Thoracic aorta (tissue), 2 donors: ENCODE results near the gene NDUFS2. TPM values are rescaled to one million over a fixed set of nuclear protein-coding genes. Genes with fewer than 3 reads are reported as not detected.
A peak's percentile ranks its signal among the peaks of the same experiment; 100 is the strongest.

Experiments used
- ATAC-seq: fragments of 150-250 bp; one replicate; pipeline ENCODE4 v1.8.0; 2017; ENCODE audit warnings: low read depth; ENCODE audit not compliant: insufficient number of reproducible peaks, low FRiP score
- DNase-seq: peaks from one replicate; pipeline ENCODE4 v3.0.0-alpha.2; 2020; ENCODE audit warnings: low spot score
- H3K27ac ChIP-seq, 2 donors: fragments of 200-600 bp; sonication (generic); 1 replicate in 1 of 2; 2 replicates in 1 of 2; pipeline ENCODE4 v1.5.1; 2016; ENCODE audit warnings: mild to moderate bottlenecking in 2 of 2, moderate library complexity in 2 of 2
- H3K27me3 ChIP-seq: fragments of 200-600 bp; sonication (generic); replicated peaks from 2 replicates; pipeline ENCODE4 v1.6.0; 2016; ENCODE audit warnings: mild to moderate bottlenecking; ENCODE audit not compliant: insufficient read depth
- H3K36me3 ChIP-seq: fragments of 200-600 bp; sonication (generic); one replicate; pipeline ENCODE4 v1.5.1; 2016
- H3K4me1 ChIP-seq, 2 donors: fragments of 200-600 bp; sonication (generic); 1 replicate in 1 of 2; 2 replicates in 1 of 2; pipeline versions ENCODE4 v1.5.1 to v1.6.0; 2016; ENCODE audit warnings: low read depth in 2 of 2, mild to moderate bottlenecking in 1 of 2; ENCODE audit not compliant: control insufficient read depth in 1 of 2
- H3K4me3 ChIP-seq: fragments of 200-600 bp; sonication (generic); 2 replicates; pipeline ENCODE4 v1.5.1; 2016; ENCODE audit warnings: mild to moderate bottlenecking
- H3K9me3 ChIP-seq: fragments of 200-600 bp; sonication (generic); 2 replicates; pipeline ENCODE4 v1.5.1; 2016
- total RNA-seq, 2 donors: library from RNA; depleted of rRNA; stranded (reverse); fragments of >200 nt; gene quantifications; one replicate each; pipeline versions ENCODE4 v1.1.0 to v1.2.3, GENCODE V29; 2016
- TF ChIP-seq, protein P1 (sequence below): fragments of 200-600 bp; sonication (generic); IDR thresholded peaks from one replicate; pipeline ENCODE4 v1.5.1; 2019; ENCODE audit warnings: antibody characterized with exemption

Gene NDUFS2
- total RNA-seq, 2 donors from 2014 or later = 61.5 to 63.5 TPM

DNA sequence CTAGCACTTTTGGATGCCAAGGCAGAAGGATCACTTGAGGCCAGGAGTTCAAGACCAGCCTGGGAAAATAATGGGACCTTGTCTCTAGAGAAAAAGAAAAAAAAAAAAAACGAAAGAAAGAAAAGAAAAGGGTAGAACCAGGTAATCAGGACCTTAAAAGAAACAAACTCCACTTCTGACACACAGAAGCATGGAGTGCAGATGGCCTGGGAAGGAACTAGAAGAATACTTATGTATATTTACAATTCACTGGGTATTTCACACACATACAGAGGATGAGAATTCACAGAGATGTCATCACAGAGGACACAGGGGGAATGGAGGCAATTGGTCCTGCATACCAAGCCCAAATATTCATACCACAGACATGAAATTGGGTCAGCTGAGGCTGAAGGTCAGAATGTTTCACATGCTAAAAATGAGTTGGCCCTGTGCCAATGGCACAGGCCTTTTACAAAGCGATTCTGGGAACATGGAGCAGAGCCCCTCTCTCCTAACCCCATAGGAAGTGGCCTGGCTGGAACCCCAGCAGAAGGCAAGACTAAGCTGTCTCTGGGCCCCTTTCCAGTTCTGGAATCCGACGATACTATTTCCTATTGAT is 29.3 kb upstream of the NDUFS2 start:
- TF ChIP-seq, protein P1, sequence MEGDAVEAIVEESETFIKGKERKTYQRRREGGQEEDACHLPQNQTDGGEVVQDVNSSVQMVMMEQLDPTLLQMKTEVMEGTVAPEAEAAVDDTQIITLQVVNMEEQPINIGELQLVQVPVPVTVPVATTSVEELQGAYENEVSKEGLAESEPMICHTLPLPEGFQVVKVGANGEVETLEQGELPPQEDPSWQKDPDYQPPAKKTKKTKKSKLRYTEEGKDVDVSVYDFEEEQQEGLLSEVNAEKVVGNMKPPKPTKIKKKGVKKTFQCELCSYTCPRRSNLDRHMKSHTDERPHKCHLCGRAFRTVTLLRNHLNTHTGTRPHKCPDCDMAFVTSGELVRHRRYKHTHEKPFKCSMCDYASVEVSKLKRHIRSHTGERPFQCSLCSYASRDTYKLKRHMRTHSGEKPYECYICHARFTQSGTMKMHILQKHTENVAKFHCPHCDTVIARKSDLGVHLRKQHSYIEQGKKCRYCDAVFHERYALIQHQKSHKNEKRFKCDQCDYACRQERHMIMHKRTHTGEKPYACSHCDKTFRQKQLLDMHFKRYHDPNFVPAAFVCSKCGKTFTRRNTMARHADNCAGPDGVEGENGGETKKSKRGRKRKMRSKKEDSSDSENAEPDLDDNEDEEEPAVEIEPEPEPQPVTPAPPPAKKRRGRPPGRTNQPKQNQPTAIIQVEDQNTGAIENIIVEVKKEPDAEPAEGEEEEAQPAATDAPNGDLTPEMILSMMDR = no peak

DNA sequence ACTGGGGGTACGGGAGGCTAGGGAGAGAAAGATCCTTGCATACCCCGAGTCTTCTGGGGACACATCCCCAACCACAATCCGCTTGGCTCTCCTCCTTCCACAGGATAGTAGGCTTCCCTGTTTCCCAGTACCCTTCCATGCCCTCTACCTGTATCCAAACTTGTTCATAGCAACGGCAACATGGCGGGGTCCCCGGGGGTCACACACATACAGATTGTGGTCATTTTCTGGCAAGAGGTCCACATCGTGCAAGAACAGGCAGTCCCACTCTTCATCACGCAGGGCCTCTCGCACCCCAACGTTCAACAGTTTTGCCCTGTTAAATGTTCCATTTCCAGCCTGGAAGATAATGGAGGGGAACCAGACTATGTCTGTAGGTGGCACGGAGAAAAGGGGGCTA is 28.5 kb upstream of the NDUFS2 start:
- no peak overlapping the region for H3K4me3 ChIP-seq
- H3K4me1 ChIP-seq = peaks cover 8 to 34% of the 10 kb centered on the region in 2 donors
- TF ChIP-seq, protein P1 = no peak
- H3K27ac ChIP-seq = no peak overlapping the region
- no peak for ATAC-seq
- no peak for DNase-seq
- H3K36me3 ChIP-seq = peaks cover 34% of the 10 kb centered on the region
- H3K9me3 ChIP-seq = no peaks in the 10 kb centered on the region
- no peaks in the 10 kb centered on the region for H3K27me3 ChIP-seq

More for the DNA sequence above, 29.3 kb upstream of the NDUFS2 start:
- Histone ChIP-seq H3K27me3 (no peaks in the 10 kb centered on the region), H3K27ac (peak overlapping the region; percentile 18 to 21), H3K4me1 (peaks cover 8 to 32% of the 10 kb centered on the region in 2 donors), H3K36me3 (peaks cover 34% of the 10 kb centered on the region), H3K9me3 (no peaks in the 10 kb centered on the region), H3K4me3 (no peak overlapping the region)
- ATAC-seq (no peak), DNase-seq (no peak)

DNA sequence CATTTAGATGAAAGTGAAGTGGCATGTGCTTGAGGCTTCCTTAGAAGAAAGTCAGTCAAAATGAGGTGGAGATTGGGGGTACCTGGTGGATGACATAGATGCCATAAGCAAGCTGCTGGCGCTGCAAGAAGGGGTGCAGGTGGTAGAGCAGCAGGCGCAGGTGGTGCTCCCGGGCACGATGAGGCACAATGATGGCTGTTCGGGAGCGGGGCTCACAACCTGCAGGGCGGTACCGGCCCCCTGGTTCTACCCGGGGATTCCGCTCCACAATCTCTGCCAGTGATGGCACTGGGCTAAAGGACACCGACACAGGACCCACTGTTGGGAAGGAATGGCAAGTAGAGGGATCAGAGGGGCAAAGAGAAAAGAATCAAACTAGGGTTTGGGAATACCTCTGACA is 27.3 kb upstream of the NDUFS2 start:
- no peaks in the 10 kb centered on the region for H3K27me3 ChIP-seq
- peaks cover 8 to 34% of the 10 kb centered on the region in 2 donors for H3K4me1 ChIP-seq
- ATAC-seq (no peak), DNase-seq (no peak)
- H3K4me3 ChIP-seq = no peak overlapping the region
- H3K36me3 ChIP-seq = peaks cover 30% of the 10 kb centered on the region
- H3K9me3 ChIP-seq = no peaks in the 10 kb centered on the region
- TF ChIP-seq, protein P1 = no peak
- no peak overlapping the region for H3K27ac ChIP-seq

DNA sequence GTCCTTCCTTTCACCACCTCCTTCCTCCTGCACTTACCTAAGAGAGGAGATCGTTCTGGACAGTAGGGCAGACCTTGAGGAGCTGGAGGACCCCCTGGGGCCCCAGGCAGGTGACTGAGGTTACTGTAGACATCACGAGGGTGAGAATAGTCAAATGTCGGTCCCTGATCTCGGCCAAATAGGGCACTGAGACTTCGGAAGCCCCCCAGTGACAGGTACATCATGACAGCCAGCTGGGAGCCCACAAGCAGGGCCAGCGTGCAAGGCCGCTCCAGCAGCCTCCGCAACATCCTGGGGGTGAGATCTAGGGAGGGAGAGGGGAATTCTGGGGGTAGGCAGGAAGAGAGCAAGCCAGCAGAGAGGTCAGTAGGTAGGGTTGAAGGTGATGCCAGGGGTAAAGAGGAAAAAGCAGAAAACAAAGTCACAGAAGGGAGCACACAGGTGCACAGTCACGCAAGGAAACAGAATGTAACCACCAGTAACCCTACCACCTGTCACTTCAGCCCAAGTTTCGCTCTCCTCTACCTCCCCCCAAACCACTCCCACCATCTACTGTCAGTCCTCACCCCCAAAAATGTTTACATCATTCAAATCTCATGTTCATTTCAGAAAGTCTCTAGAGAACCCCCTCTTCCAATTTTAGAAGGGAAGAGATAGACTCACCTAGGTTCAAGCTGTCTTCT is 26.3 kb upstream of the NDUFS2 start:
- H3K27me3 ChIP-seq = no peaks in the 10 kb centered on the region
- peak overlapping the region; percentile 82 for H3K4me3 ChIP-seq
- DNase-seq (no peak), ATAC-seq (no peak)
- TF ChIP-seq, protein P1 = no peak
- H3K27ac ChIP-seq = peak overlapping the region; percentile 83 to 91
- H3K9me3 ChIP-seq = no peaks in the 10 kb centered on the region
- peaks cover 26% of the 10 kb centered on the region for H3K36me3 ChIP-seq
- H3K4me1 ChIP-seq = peaks cover 8 to 34% of the 10 kb centered on the region in 2 donors

DNA sequence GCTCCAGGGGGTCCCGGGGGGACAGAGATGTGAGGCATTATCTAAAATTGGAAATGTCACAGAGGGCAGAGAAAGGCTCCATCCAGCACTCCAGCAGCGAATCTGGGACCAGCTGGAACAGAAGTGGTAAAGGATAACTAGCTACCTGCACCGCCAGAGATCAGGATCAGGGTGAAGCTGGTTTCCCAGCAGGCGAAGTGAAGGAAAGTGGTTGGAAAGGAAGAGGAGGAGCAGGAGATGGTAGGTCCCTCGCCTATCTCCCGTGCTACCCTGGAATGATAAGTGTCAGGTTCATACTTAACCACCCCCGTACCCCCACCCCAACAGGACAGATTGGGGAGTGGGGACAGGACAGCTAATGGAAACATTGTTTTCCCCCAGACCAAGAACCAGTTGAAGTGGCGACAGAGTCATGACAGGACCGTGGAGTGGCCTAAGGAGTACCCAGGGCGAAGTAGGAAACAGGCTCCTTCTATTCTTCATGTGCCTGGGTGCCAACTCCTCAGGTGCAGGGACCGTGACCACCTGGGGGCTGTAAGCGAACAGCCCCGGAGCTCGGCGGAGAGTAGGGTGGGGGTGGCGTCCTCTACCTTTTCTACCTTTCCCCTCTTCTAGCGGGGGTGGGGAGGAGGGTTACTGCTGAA is 25.6 kb upstream of the NDUFS2 start:
- Histone ChIP-seq H3K4me1 (peaks cover 8 to 34% of the 10 kb centered on the region in 2 donors), H3K36me3 (peaks cover 20% of the 10 kb centered on the region), H3K9me3 (no peaks in the 10 kb centered on the region), H3K27ac (peak overlapping the region; percentile 83 to 91), H3K27me3 (no peaks in the 10 kb centered on the region), H3K4me3 (peak overlapping the region; percentile 82)
- TF ChIP-seq, protein P1 = no peak
- DNase-seq = no peak
- no peak for ATAC-seq
